K562 (cell line): Measurements from ENCODE around the gene CKAP5. TPM values are rescaled to one million over a fixed set of nuclear protein-coding genes. Genes with fewer than 3 reads are reported as not detected.

Experiments used
- CCNT2 ChIP-seq: IDR thresholded peaks from 2 replicates; pipeline ENCODE4 v1.6.1; 2011; ENCODE audit warnings: borderline replicate concordance, low read depth, mild to moderate bottlenecking, moderate library complexity, mixed read lengths, low read length; ENCODE audit not compliant: insufficient read length; ENCODE audit errors: extremely low read depth
- FOXJ2 ChIP-seq: fragments of 200-800 bp; sonication (Bioruptor generic); IDR thresholded peaks from 2 replicates; pipeline ENCODE4 v1.6.1; 2016; ENCODE audit warnings: missing genetic modification characterization, missing compliant biosample characterization
- GABPA ChIP-seq: fragments of 200-800 bp; sonication (Bioruptor generic); conservative IDR thresholded peaks from 2 replicates; pipeline ENCODE4 v1.6.1; 2016; ENCODE audit warnings: low read depth, missing genetic modification characterization, missing compliant biosample characterization
- HDAC2 ChIP-seq: fragments of 450-650 bp; IDR thresholded peaks from 2 replicates; pipeline ENCODE4 v1.6.1; 2016; ENCODE audit warnings: mild to moderate bottlenecking
- HMBOX1 ChIP-seq: sonication (generic); IDR thresholded peaks from 2 replicates; pipeline ENCODE4 v1.6.1; 2016
- HOXB6 ChIP-seq: fragments of 250-450 bp; sonication (Bioruptor Pico); IDR thresholded peaks from 2 replicates; pipeline ENCODE4 v1.5.1; 2022; ENCODE audit warnings: mild to moderate bottlenecking, borderline replicate concordance
- ILK ChIP-seq: fragments of 450-650 bp; IDR thresholded peaks from 2 replicates; pipeline ENCODE4 v1.6.1; 2016; ENCODE audit warnings: missing genetic modification characterization, low read depth, mild to moderate bottlenecking, missing compliant biosample characterization, moderate library complexity, borderline replicate concordance
- LCOR ChIP-seq: sonication (generic); formaldehyde crosslinking; IDR thresholded peaks from 2 replicates; pipeline ENCODE4 v1.8.0; 2022; ENCODE audit warnings: mild to moderate bottlenecking, missing genetic modification reagents
- MECOM ChIP-seq: fragments of 250-450 bp; sonication (Bioruptor Pico); IDR thresholded peaks from 2 replicates; pipeline ENCODE4 v1.8.0; 2022; ENCODE audit warnings: inconsistent platforms
- MEIS2 ChIP-seq: fragments of 450-650 bp; IDR thresholded peaks from 2 replicates; pipeline ENCODE4 v1.6.1; 2014; ENCODE audit warnings: mild to moderate bottlenecking; ENCODE audit not compliant: partially characterized antibody
- PBX2 ChIP-seq, 2 experiments: IDR thresholded peaks in 1 of 2; conservative IDR thresholded peaks in 1 of 2; 2 replicates each; pipeline ENCODE4 v1.6.1; 2016; ENCODE audit warnings: low read depth in 2 of 2, mild to moderate bottlenecking in 1 of 2, missing compliant biosample characterization in 1 of 2, missing genetic modification characterization in 1 of 2, moderate library complexity in 1 of 2
- POLR3A ChIP-seq: IDR thresholded peaks from 2 replicates; pipeline ENCODE4 v1.6.1; 2011; ENCODE audit warnings: borderline replicate concordance, mild to moderate bottlenecking, moderate library complexity; ENCODE audit not compliant: insufficient read length, insufficient read depth; ENCODE audit errors: extremely low read depth
- PRDM10 ChIP-seq: fragments of 450-650 bp; IDR thresholded peaks from 2 replicates; pipeline ENCODE4 v1.6.1; 2018; ENCODE audit not compliant: partially characterized antibody
- YBX1 ChIP-seq: fragments of 450-650 bp; IDR thresholded peaks from 2 replicates; pipeline ENCODE4 v1.7.1; 2016; ENCODE audit warnings: mild to moderate bottlenecking
- ZNF512 ChIP-seq: IDR thresholded peaks from 2 replicates; pipeline ENCODE4 v1.6.1; 2016; ENCODE audit warnings: missing genetic modification characterization, missing compliant biosample characterization
- polyA plus RNA-seq, 8 experiments: library from polyadenylated mRNA; depleted of rRNA in 4 of 8; stranded (reverse) in 5 of 8; unstranded in 3 of 8; fragments of >200 nt; fragmentation: Nextera tagmentation in 2 of 8; fragmentation: Illumina TruSeq in 1 of 8; extraction: Ambion mirVana in 2 of 8; extraction: Trizol in 1 of 8; gene quantifications; 2 replicates each; pipeline versions ENCODE4 v1.2.1 to v1.2.3, GENCODE V29; 2011 to 2014; ENCODE audit warnings: inconsistent platforms in 1 of 8, missing spikeins in 1 of 8
- total RNA-seq, 7 experiments: library from RNA; depleted of rRNA in 6 of 7; stranded (reverse); fragments of >200 nt in 6 of 7; fragmentation: Illumina TruSeq in 2 of 7; extraction: Trizol in 2 of 7; gene quantifications; 2 replicates each; pipeline versions ENCODE4 v1.2.1 to v1.2.3, GENCODE V29; 2011 to 2021; ENCODE audit warnings: low replicate concordance in 1 of 7

Gene CKAP5
- total and polyA plus RNA-seq, 9 of the 15 experiments (the other 6 are each of a cell fraction or from before 2014, with no cell fraction given), result 60.1 to 239 (median 139) TPM

GRCh38 chr11:46832511-46833214 is 13.4 kb downstream of the CKAP5 start (continued):
- TF ChIP-seq PRDM10 (no peak), HMBOX1 (no peak), MECOM (no peak), GABPA (tag) (no peak), POLR3A (no peak), FOXJ2 (tag) (no peak), MEIS2 (peak; percentile 82), ILK (no peak), PBX2 (CRISPR knock-in tag; IDR thresholded peaks at IDR 0.05; ENCODE audit: low read depth) (no peak), PBX2 (tag; conservative IDR thresholded peaks at IDR 0.05; ENCODE audit: low read depth) (peak; percentile 73), ZNF512 (tag) (no peak), LCOR (CRISPR knock-in tag) (0 out of 2 replicates have a peak, but pooled peaks have one; percentile 40), CCNT2 (no peak), HDAC2 (0 out of 2 replicates have a peak, but pooled peaks have one; percentile 44), YBX1 (no peak), HOXB6 (CRISPR knock-in tag) (no peak)
